ENCODE results near the gene ADAM19. TPM values are rescaled to one million over a fixed set of nuclear protein-coding genes. Genes with fewer than 3 reads are reported as not detected.

The ADAM19 gene
- total RNA-seq, 2 donors from 2014 or later: 1.3 to 1.6 TPM

- H3K9me3 ChIP-seq: no peaks in the 10 kb centered on the region
- 73 to 81% methylated on average over 2 of the region's 2 CpGs for WGBS, 2 donors
- no peak overlapping the region for H3K4me3 ChIP-seq
- no peaks in the 10 kb centered on the region for H3K36me3 ChIP-seq (replicated peaks in 1 of 2; ENCODE audit: insufficient read depth in 1 of 2, low read depth in 2 of 2)
- ATAC-seq (no peak), DNase-seq (no peak)
- intact Hi-C loops (cut with DNase I): no loop called here
- no peak overlapping the region for H3K27ac ChIP-seq
- peaks cover under 1% of the 10 kb centered on the region for H3K4me1 ChIP-seq
- H3K27me3 ChIP-seq: no peaks in the 10 kb centered on the region
- TF ChIP-seq CTCF (IDR thresholded peaks at IDR 0.05) (no peak), POLR2A (IDR thresholded peaks at IDR 0.05) (no peak)
Measured at GRCh38 chr5:157559301-157559700, 16.3 kb downstream of the ADAM19 start.

- Histone ChIP-seq H3K4me3 (no peak overlapping the region), H3K9me3 (no peaks in the 10 kb centered on the region), H3K27ac (no peak overlapping the region), H3K36me3 (replicated peaks in 1 of 2; ENCODE audit: insufficient read depth in 1 of 2, low read depth in 2 of 2) (no peaks in the 10 kb centered on the region), H3K27me3 (no peaks in the 10 kb centered on the region), H3K4me1 (peaks cover 4% of the 10 kb centered on the region)
- intact Hi-C loops (cut with DNase I): no loop called here
- no peak for ATAC-seq
- TF ChIP-seq CTCF (IDR thresholded peaks at IDR 0.05): no peak
- TF ChIP-seq POLR2A (IDR thresholded peaks at IDR 0.05): no peak
- 28 to 50% methylated on average over 2 of the region's 2 CpGs for WGBS, 2 donors
- DNase-seq: no peak
Measured at GRCh38 chr5:157558681-157559080, 16.9 kb downstream of the ADAM19 start.

GRCh38 chr5:157558041-157558595, 17.5 kb downstream of the ADAM19 start:
- WGBS, 2 donors: 72 to 86% methylated on average over 4 of the region's 4 CpGs
- H3K4me3 ChIP-seq: no peak overlapping the region

GRCh38 chr5:157556615-157557418, 18.8 kb downstream of the ADAM19 start:
- ATAC-seq (no peak), DNase-seq (no peak)
- no peak for TF ChIP-seq CTCF (IDR thresholded peaks at IDR 0.05)
- TF ChIP-seq POLR2A (IDR thresholded peaks at IDR 0.05): no peak
- H3K9me3 ChIP-seq: no peaks in the 10 kb centered on the region
- intact Hi-C loops (cut with DNase I): no loop called here
- H3K4me3 ChIP-seq: no peak overlapping the region
- no peak overlapping the region for H3K27ac ChIP-seq
- no peaks in the 10 kb centered on the region for H3K36me3 ChIP-seq (replicated peaks in 1 of 2; ENCODE audit: insufficient read depth in 1 of 2, low read depth in 2 of 2)
- 86 to 90% methylated on average over 8 of the region's 8 CpGs for WGBS, 2 donors
- no peaks in the 10 kb centered on the region for H3K27me3 ChIP-seq
- H3K4me1 ChIP-seq: peaks cover 4% of the 10 kb centered on the region

More at GRCh38 chr5:157558041-157558595, 17.5 kb downstream of the ADAM19 start:
- Histone ChIP-seq H3K27ac (no peak overlapping the region), H3K4me1 (peaks cover 4% of the 10 kb centered on the region), H3K27me3 (no peaks in the 10 kb centered on the region), H3K36me3 (replicated peaks in 1 of 2; ENCODE audit: insufficient read depth in 1 of 2, low read depth in 2 of 2) (no peaks in the 10 kb centered on the region), H3K9me3 (no peaks in the 10 kb centered on the region)
- no peak for ATAC-seq
- intact Hi-C loops (cut with DNase I): no loop called here
- TF ChIP-seq CTCF (IDR thresholded peaks at IDR 0.05) (no peak), POLR2A (IDR thresholded peaks at IDR 0.05) (no peak)
- no peak for DNase-seq

All from body of pancreas (tissue), 4 donors.